NCI-H2227 treated with DMSO at 0.1 percent for 48 hours (cell line): Measurements from ENCODE around the gene ISLR.

Experiments
- DNase-seq: peaks from one replicate; lab custom pipeline; 2025; lab: John Stamatoyannopoulos, UW

Gene ISLR

GRCh38 chr15:74212494-74212893 lies 39.0 kb downstream of the ISLR start:
- DNase-seq = no peak

- peak; percentile 84 for DNase-seq
Observed at GRCh38 chr15:74213858-74214284, 40.4 kb downstream of the ISLR start.

GRCh38 chr15:74214324-74215021 lies 41.0 kb downstream of the ISLR start:
- DNase-seq = no peak

GRCh38 chr15:74215958-74216357 lies 42.4 kb downstream of the ISLR start:
- DNase-seq = no peak

GRCh38 chr15:74216949-74217348 lies 43.4 kb downstream of the ISLR start:
- DNase-seq = no peak

GRCh38 chr15:74217907-74218885 lies 44.7 kb downstream of the ISLR start:
- no peak for DNase-seq

GRCh38 chr15:74220475-74221248 lies 47.2 kb downstream of the ISLR start:
- peak; percentile 88 for DNase-seq

- DNase-seq = no peak
Observed at GRCh38 chr15:74221399-74222239, 48.1 kb downstream of the ISLR start.

GRCh38 chr15:74222240-74223119 lies 49.0 kb downstream of the ISLR start:
- no peak for DNase-seq

GRCh38 chr15:74225928-74226327 lies 52.4 kb downstream of the ISLR start:
- DNase-seq = no peak
